HCT116 (cell line): ENCODE measurements around the gene FAM98C. TPM values are rescaled to one million over a fixed set of nuclear protein-coding genes. Genes with fewer than 3 reads are reported as not detected.

Experiments used
- ATAC-seq: fragments of 200-7000 bp; cut with Tn5 transposase; 2 replicates; pipeline ENCODE4 v1.9.1; 2020; ENCODE audit warnings: mild to moderate bottlenecking, moderate library complexity
- BruUV-seq: library from RNA; stranded (reverse); fragments of 400-500 nt; replicated peaks from 2 replicates; lab custom pipeline; 2021; lab: Mats Ljungman, UMichigan
- CTCF ChIA-PET: fragments of 300-600 bp; sonication (Branson Sonifier 250); formaldehyde crosslinking; loops from one replicate; lab custom pipeline; 2021; ENCODE audit warnings: antibody characterized with exemption; lab: Charles Lee
- POLR2A ChIA-PET: fragments of 300-600, 350-600 bp; sonication (Branson Sonifier 250); formaldehyde crosslinking; loops from one replicate; lab custom pipeline; 2021; ENCODE audit warnings: antibody characterized with exemption; lab: Charles Lee
- RAD21 ChIA-PET, 2 experiments: fragments of 300-600 bp; sonication (Branson Sonifier 250); formaldehyde crosslinking; loops; one replicate each; lab custom pipeline; 2023; ENCODE audit warnings: low total read pairs in 2 of 2; ENCODE audit not compliant: uncharacterized antibody in 2 of 2, unreplicated experiment in 2 of 2, low non-redundant PET in 1 of 2; lab: Charles Lee
- DNase-seq: peaks from one replicate; pipeline ENCODE4 v3.0.0-alpha.2; 2010; ENCODE audit warnings: low read depth, low spot score
- H2AFZ ChIP-seq: fragments of 200-600 bp; shearing (Covaris generic), sonication (generic); 2 replicates; pipeline ENCODE4 v1.6.1; 2017; ENCODE audit warnings: low read depth, mixed run types, mixed read lengths, antibody characterized with exemption, low read length; ENCODE audit not compliant: poor library complexity, severe bottlenecking
- H3K27ac ChIP-seq: 2 replicates; pipeline ENCODE4 v1.5.1; 2012; ENCODE audit warnings: low read depth, low read length
- H3K27me3 ChIP-seq: fragments of 200-600 bp; sonication (generic); 2 replicates; pipeline ENCODE4 v1.6.1; 2016; ENCODE audit warnings: mixed run types, low read length, mixed read lengths; ENCODE audit not compliant: insufficient read depth
- H3K36me3 ChIP-seq, 2 experiments: fragments of 200-500 bp in 1 of 2; fragments of 200-600 bp in 1 of 2; sonication (Bioruptor generic) in 1 of 2; sonication (generic) in 1 of 2; 2 replicates each; pipeline versions ENCODE4 v1.5.1 to v1.6.1; 2014 to 2016; ENCODE audit warnings: low read length in 2 of 2, inconsistent platforms in 1 of 2, mixed read lengths in 1 of 2, mixed run types in 1 of 2; ENCODE audit not compliant: insufficient read depth in 2 of 2, control insufficient read depth in 1 of 2
- H3K4me1 ChIP-seq, 2 experiments: fragments of 200-600 bp in 1 of 2; sonication (generic) in 1 of 2; 2 replicates each; pipeline versions ENCODE4 v1.5.1 to v1.6.1; 2012 to 2017; ENCODE audit warnings: low read length in 2 of 2, inconsistent platforms in 1 of 2, mild to moderate bottlenecking in 1 of 2, mixed read lengths in 1 of 2, mixed run types in 1 of 2, moderate library complexity in 1 of 2; ENCODE audit not compliant: insufficient read depth in 2 of 2, control insufficient read depth in 1 of 2
- H3K4me2 ChIP-seq: fragments of 200-600 bp; sonication (generic); 2 replicates; pipeline ENCODE4 v1.6.1; 2017; ENCODE audit warnings: mixed run types, low read length, mixed read lengths
- H3K4me3 ChIP-seq, 2 experiments: fragments of 200-600 bp in 1 of 2; sonication (generic) in 1 of 2; replicated peaks in 1 of 2; 2 replicates each; pipeline ENCODE4 v1.5.1; 2011 to 2016; ENCODE audit warnings: low read length in 2 of 2, control low read depth in 1 of 2, low read depth in 1 of 2, mild to moderate bottlenecking in 1 of 2, mixed read lengths in 1 of 2, mixed run types in 1 of 2
- H3K79me2 ChIP-seq: fragments of 200-600 bp; sonication (generic); 2 replicates; pipeline ENCODE4 v1.6.1; 2017; ENCODE audit warnings: mild to moderate bottlenecking, mixed run types, low read length, moderate library complexity, mixed read lengths; ENCODE audit not compliant: insufficient read depth
- H3K9ac ChIP-seq: fragments of 200-600 bp; sonication (generic); 2 replicates; pipeline ENCODE4 v1.6.1; 2016; ENCODE audit warnings: low read length, mixed read lengths
- H3K9me2 ChIP-seq: fragments of 200-600 bp; sonication (generic), shearing (Covaris generic); 2 replicates; pipeline ENCODE4 v1.6.1; 2017; ENCODE audit warnings: mixed run types, mild to moderate bottlenecking, moderate library complexity; ENCODE audit not compliant: insufficient read depth
- H3K9me3 ChIP-seq, 2 experiments: fragments of 200-500 bp in 1 of 2; fragments of 200-600 bp in 1 of 2; sonication (Bioruptor generic) in 1 of 2; sonication (generic) in 1 of 2; 2 replicates each; pipeline ENCODE4 v1.6.1; 2014 to 2017; ENCODE audit warnings: low read length in 2 of 2, mixed read lengths in 2 of 2, inconsistent platforms in 1 of 2, low read depth in 1 of 2, mild to moderate bottlenecking in 1 of 2, mixed run types in 1 of 2, moderate library complexity in 1 of 2; ENCODE audit not compliant: control insufficient read depth in 1 of 2, insufficient read depth in 1 of 2
- H4K20me1 ChIP-seq: fragments of 200-600 bp; sonication (generic), shearing (Covaris generic); 2 replicates; pipeline ENCODE4 v1.6.1; 2017; ENCODE audit warnings: mixed run types, mild to moderate bottlenecking, moderate library complexity; ENCODE audit not compliant: insufficient read depth
- CEBPB ChIP-seq: IDR thresholded peaks from 2 replicates; pipeline ENCODE4 v1.6.1; 2012; ENCODE audit warnings: low read depth
- ELF1 ChIP-seq: IDR thresholded peaks from 2 replicates; pipeline ENCODE4 v1.6.1; 2012; ENCODE audit warnings: low read depth, borderline replicate concordance
- EZH2phosphoT487 ChIP-seq: fragments of 200-600 bp; IDR thresholded peaks from 2 replicates; pipeline ENCODE4 v1.6.1; 2018; ENCODE audit warnings: antibody characterized with exemption, borderline replicate concordance
- JUND ChIP-seq: IDR thresholded peaks from 2 replicates; pipeline ENCODE4 v1.6.1; 2012
- POLR2AphosphoS5 ChIP-seq: IDR thresholded peaks from 2 replicates; pipeline ENCODE4 v1.6.1; 2011; ENCODE audit warnings: mild to moderate bottlenecking, low read depth, low read length, moderate library complexity
- ZFX ChIP-seq: fragments of 450-650 bp; IDR thresholded peaks from 2 replicates; pipeline ENCODE4 v1.6.1; 2017
- intact Hi-C: fragments of 100-400 bp; cut with micrococcal nuclease; formaldehyde crosslinking; loops from 2 replicates; pipeline ENCODE4 v1.10.0; 2022
- total RNA-seq: library from RNA; stranded (reverse); gene quantifications from one replicate; pipeline ENCODE4 v1.2.1, GENCODE V29; 2021; ENCODE audit not compliant: unreplicated experiment
- TF ChIP-seq, protein P1 (sequence below), 3 experiments: fragments of 200-600 bp in 1 of 3; sonication (generic) in 1 of 3; IDR thresholded peaks in 2 of 3; conservative IDR thresholded peaks in 1 of 3; 2 replicates each; pipeline ENCODE4 v1.5.1; 2012 to 2017; ENCODE audit warnings: low read depth in 2 of 3, low read length in 2 of 3, antibody characterized with exemption in 1 of 3, borderline replicate concordance in 1 of 3, control low read depth in 1 of 3, mild to moderate bottlenecking in 1 of 3, mixed read lengths in 1 of 3, mixed run types in 1 of 3, moderate library complexity in 1 of 3; ENCODE audit not compliant: insufficient read depth in 1 of 3
- TF ChIP-seq, protein P2 (sequence below): IDR thresholded peaks from 2 replicates; pipeline ENCODE4 v1.6.1; 2012; ENCODE audit warnings: low read depth

FAM98C gene
- total RNA-seq, 1 experiment from 2014 or later: 33.8 TPM

DNA sequence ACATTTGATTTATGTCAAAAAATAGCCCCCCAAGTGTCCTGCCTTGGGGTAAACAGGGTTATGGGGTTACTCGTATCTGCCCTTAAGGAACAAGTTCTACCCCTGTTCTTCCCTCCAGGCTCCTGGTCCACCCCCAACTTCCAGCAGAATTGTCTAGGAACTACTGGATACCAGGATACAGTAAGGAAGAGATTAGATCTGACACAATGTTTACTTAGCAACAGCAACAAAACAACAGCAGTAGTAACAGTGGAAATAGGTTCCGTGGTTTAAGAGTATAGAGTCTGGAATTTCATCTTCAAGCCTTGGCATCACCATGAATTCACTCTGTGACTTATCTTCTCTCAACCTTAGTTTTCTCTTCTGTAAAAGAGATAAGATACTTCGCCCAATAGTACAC is 1.7 kb upstream of the FAM98C start:
- ChIA-PET RAD21 (no interaction called here), POLR2A (no interaction called here), CTCF (no interaction called here)
- Histone ChIP-seq H3K27me3 (no peaks in the 10 kb centered on the region), H3K9me2 (no peaks in the 10 kb centered on the region), H3K9me3 (no peaks in the 10 kb centered on the region), H3K36me3 (peaks cover 3 to 4% of the 10 kb centered on the region in 2 experiments; a peak in 1 of 4 replicates), H3K9ac (no peak overlapping the region), H3K4me3 (no peak overlapping the region), H3K4me1 (peaks cover 8 to 17% of the 10 kb centered on the region in 2 experiments; a peak in 3 of 4 replicates), H3K79me2 (peaks cover 9% of the 10 kb centered on the region; the same call in 1 of the 2 replicates), H3K4me2 (no peak overlapping the region), H4K20me1 (no peaks in the 10 kb centered on the region), H3K27ac (no peak overlapping the region), H2AFZ (no peak overlapping the region)
- no TSS peak for BruUV-seq
- intact Hi-C loops: loop anchor here (5.0 to 10.0 kb wide), 2 partner anchors 114 to 169 kb away; no protein-coding TSS in a partner anchor
- TF ChIP-seq EZH2phosphoT487 (no peak), ZFX (no peak), CEBPB (no peak), POLR2AphosphoS5 (no peak), JUND (no peak), ELF1 (no peak)
- TF ChIP-seq, protein P1, sequence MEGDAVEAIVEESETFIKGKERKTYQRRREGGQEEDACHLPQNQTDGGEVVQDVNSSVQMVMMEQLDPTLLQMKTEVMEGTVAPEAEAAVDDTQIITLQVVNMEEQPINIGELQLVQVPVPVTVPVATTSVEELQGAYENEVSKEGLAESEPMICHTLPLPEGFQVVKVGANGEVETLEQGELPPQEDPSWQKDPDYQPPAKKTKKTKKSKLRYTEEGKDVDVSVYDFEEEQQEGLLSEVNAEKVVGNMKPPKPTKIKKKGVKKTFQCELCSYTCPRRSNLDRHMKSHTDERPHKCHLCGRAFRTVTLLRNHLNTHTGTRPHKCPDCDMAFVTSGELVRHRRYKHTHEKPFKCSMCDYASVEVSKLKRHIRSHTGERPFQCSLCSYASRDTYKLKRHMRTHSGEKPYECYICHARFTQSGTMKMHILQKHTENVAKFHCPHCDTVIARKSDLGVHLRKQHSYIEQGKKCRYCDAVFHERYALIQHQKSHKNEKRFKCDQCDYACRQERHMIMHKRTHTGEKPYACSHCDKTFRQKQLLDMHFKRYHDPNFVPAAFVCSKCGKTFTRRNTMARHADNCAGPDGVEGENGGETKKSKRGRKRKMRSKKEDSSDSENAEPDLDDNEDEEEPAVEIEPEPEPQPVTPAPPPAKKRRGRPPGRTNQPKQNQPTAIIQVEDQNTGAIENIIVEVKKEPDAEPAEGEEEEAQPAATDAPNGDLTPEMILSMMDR (IDR thresholded peaks at IDR 0.05 in 2 of 3, conservative IDR thresholded peaks at IDR 0.05 in 1 of 3; ENCODE audit: borderline replicate concordance in 1 of 3, insufficient read depth in 1 of 3, low read depth in 2 of 3, low read length in 2 of 3): no peak
- TF ChIP-seq, protein P2, sequence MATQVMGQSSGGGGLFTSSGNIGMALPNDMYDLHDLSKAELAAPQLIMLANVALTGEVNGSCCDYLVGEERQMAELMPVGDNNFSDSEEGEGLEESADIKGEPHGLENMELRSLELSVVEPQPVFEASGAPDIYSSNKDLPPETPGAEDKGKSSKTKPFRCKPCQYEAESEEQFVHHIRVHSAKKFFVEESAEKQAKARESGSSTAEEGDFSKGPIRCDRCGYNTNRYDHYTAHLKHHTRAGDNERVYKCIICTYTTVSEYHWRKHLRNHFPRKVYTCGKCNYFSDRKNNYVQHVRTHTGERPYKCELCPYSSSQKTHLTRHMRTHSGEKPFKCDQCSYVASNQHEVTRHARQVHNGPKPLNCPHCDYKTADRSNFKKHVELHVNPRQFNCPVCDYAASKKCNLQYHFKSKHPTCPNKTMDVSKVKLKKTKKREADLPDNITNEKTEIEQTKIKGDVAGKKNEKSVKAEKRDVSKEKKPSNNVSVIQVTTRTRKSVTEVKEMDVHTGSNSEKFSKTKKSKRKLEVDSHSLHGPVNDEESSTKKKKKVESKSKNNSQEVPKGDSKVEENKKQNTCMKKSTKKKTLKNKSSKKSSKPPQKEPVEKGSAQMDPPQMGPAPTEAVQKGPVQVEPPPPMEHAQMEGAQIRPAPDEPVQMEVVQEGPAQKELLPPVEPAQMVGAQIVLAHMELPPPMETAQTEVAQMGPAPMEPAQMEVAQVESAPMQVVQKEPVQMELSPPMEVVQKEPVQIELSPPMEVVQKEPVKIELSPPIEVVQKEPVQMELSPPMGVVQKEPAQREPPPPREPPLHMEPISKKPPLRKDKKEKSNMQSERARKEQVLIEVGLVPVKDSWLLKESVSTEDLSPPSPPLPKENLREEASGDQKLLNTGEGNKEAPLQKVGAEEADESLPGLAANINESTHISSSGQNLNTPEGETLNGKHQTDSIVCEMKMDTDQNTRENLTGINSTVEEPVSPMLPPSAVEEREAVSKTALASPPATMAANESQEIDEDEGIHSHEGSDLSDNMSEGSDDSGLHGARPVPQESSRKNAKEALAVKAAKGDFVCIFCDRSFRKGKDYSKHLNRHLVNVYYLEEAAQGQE: no peak
- ATAC-seq (no peak), DNase-seq (no peak)
